Measurements from ENCODE around the gene PRPF19. TPM values are rescaled to one million over a fixed set of nuclear protein-coding genes. Genes with fewer than 3 reads are reported as not detected.

PRPF19 gene
- total and polyA plus RNA-seq, 9 of the 15 experiments (the other 6 are each of a cell fraction or from before 2014, with no cell fraction given), result 9.4 to 212 (median 73.2) TPM

GRCh38 chr11:60857378-60858232, 48.8 kb downstream of the PRPF19 start (continued):
- TF ChIP-seq RNF219 (CRISPR knock-in tag; IDR thresholded peaks at IDR 0.05), result no peak
- no peak for TF ChIP-seq ZSCAN32 (CRISPR knock-in tag; IDR thresholded peaks at IDR 0.05)
- TF ChIP-seq CBFB (CRISPR knock-in tag; IDR thresholded peaks at IDR 0.05), result peak; percentile 26; the same call in 1 of the 2 replicates
- no peak for TF ChIP-seq ZNF280B (CRISPR knock-in tag; IDR thresholded peaks at IDR 0.05)
- TF ChIP-seq GATA2 (CRISPR knock-in tag; IDR thresholded peaks at IDR 0.05), result no peak
- peak; percentile 38 for TF ChIP-seq MAFG (tag; conservative IDR thresholded peaks at IDR 0.05)
- TF ChIP-seq JUNB (CRISPR knock-in tag; conservative IDR thresholded peaks at IDR 0.05), result no peak
- no peak for TF ChIP-seq ZNF318 (IDR thresholded peaks at IDR 0.05; ENCODE audit: borderline replicate concordance in 1 of 2, low read depth in 1 of 2)
- TF ChIP-seq, protein P1, sequence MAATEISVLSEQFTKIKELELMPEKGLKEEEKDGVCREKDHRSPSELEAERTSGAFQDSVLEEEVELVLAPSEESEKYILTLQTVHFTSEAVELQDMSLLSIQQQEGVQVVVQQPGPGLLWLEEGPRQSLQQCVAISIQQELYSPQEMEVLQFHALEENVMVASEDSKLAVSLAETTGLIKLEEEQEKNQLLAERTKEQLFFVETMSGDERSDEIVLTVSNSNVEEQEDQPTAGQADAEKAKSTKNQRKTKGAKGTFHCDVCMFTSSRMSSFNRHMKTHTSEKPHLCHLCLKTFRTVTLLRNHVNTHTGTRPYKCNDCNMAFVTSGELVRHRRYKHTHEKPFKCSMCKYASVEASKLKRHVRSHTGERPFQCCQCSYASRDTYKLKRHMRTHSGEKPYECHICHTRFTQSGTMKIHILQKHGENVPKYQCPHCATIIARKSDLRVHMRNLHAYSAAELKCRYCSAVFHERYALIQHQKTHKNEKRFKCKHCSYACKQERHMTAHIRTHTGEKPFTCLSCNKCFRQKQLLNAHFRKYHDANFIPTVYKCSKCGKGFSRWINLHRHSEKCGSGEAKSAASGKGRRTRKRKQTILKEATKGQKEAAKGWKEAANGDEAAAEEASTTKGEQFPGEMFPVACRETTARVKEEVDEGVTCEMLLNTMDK (IDR thresholded peaks at IDR 0.05; ENCODE audit: borderline replicate concordance, insufficient read depth, low read depth, low read length, poor library complexity, severe bottlenecking), result no peak
- TF ChIP-seq SETDB1 (IDR thresholded peaks at IDR 0.05; ENCODE audit: low read length), result no peak
- TF ChIP-seq KLF1 (tag; IDR thresholded peaks at IDR 0.05), result no peak
- TF ChIP-seq NFE2 (IDR thresholded peaks at IDR 0.05; ENCODE audit: low read depth), result peak; percentile 71
